Aorta (tissue), 5 donors: Measurements from ENCODE around the gene PLEKHD1. TPM values are rescaled to one million over a fixed set of nuclear protein-coding genes. Genes with fewer than 3 reads are reported as not detected.

ENCODE experiments used
- ATAC-seq: fragments of 200-7000 bp; cut with Tn5 transposase; one replicate; pipeline ENCODE4 v1.9.1; 2022; ENCODE audit warnings: moderate library complexity; ENCODE audit not compliant: low FRiP score
- DNase-seq, 2 donors: peaks; one replicate each; pipeline ENCODE4 v3.0.0-alpha.2; 2020
- H3K27ac ChIP-seq, 2 donors: one replicate each; pipeline ENCODE4 v1.5.1; 2013; ENCODE audit warnings: low read length in 2 of 2, mild to moderate bottlenecking in 2 of 2, moderate library complexity in 2 of 2, control low read depth in 1 of 2, inconsistent platforms in 1 of 2, low read depth in 1 of 2
- H3K27me3 ChIP-seq, 2 donors: one replicate each; pipeline ENCODE4 v1.6.1; 2013; ENCODE audit warnings: control low read depth in 1 of 2, low read length in 1 of 2, mild to moderate bottlenecking in 1 of 2, moderate library complexity in 1 of 2; ENCODE audit not compliant: insufficient read depth in 2 of 2, control insufficient read depth in 1 of 2
- H3K36me3 ChIP-seq, 2 donors: one replicate each; pipeline ENCODE4 v1.6.1; 2013; ENCODE audit warnings: control low read depth in 1 of 2, low read length in 1 of 2, mild to moderate bottlenecking in 1 of 2; ENCODE audit not compliant: insufficient read depth in 2 of 2, control insufficient read depth in 1 of 2
- H3K4me1 ChIP-seq, 2 donors: one replicate each; pipeline ENCODE4 v1.6.1; 2013; ENCODE audit warnings: low read length in 2 of 2, control low read depth in 1 of 2, mild to moderate bottlenecking in 1 of 2, moderate library complexity in 1 of 2; ENCODE audit not compliant: insufficient read depth in 2 of 2, control insufficient read depth in 1 of 2
- H3K4me3 ChIP-seq, 2 donors: one replicate each; pipeline ENCODE4 v1.5.1; 2013; ENCODE audit warnings: low read length in 2 of 2, control low read depth in 1 of 2, mild to moderate bottlenecking in 1 of 2
- H3K9me3 ChIP-seq: one replicate; pipeline ENCODE4 v1.6.1; 2013; ENCODE audit warnings: mild to moderate bottlenecking, low read length; ENCODE audit not compliant: control insufficient read depth
- WGBS, 2 donors: extraction: QIAGEN DNeasy Blood & Tissue Kit; methylation state at CpG; one replicate each; pipeline ENCODE4 v1.1.7; 2013; 5-methylcytosine and 5-hydroxymethylcytosine counted together
- intact Hi-C, 2 donors: fragments of 100-400 bp; cut with DNase I; formaldehyde crosslinking; loops; one replicate each; pipeline versions ENCODE4 v1.14.2 to v1.15.0; 2022
- polyA plus RNA-seq, 2 donors: library from polyadenylated mRNA; stranded (reverse); fragments of 200-250 nt; gene quantifications; one replicate each; pipeline ENCODE4 v1.2.3, GENCODE V29; 2013
- total RNA-seq, 2 donors: library from RNA; stranded (reverse); fragmentation: NEBNext Ultra II Directional; extraction: Animal tissue kit (Norgen Biotek cat#: 25700); gene quantifications; one replicate each; pipeline ENCODE4 v1.2.1, GENCODE V29; 2021
- donor health status: healthy with polysubstance abuse.
- donor health status: Bipolar disorder and iron deficiency.
- donor health status: DM: no; HTN: no; CAD: no.
- donor health status: DM: no; HTN: no; CAD: no.
- donor health status: DM: yes; HTN: yes; CAD: no.

PLEKHD1 gene
- total and polyA plus RNA-seq, 4 donors: 0.13 to 0.30 (median 0.24) TPM

DNA sequence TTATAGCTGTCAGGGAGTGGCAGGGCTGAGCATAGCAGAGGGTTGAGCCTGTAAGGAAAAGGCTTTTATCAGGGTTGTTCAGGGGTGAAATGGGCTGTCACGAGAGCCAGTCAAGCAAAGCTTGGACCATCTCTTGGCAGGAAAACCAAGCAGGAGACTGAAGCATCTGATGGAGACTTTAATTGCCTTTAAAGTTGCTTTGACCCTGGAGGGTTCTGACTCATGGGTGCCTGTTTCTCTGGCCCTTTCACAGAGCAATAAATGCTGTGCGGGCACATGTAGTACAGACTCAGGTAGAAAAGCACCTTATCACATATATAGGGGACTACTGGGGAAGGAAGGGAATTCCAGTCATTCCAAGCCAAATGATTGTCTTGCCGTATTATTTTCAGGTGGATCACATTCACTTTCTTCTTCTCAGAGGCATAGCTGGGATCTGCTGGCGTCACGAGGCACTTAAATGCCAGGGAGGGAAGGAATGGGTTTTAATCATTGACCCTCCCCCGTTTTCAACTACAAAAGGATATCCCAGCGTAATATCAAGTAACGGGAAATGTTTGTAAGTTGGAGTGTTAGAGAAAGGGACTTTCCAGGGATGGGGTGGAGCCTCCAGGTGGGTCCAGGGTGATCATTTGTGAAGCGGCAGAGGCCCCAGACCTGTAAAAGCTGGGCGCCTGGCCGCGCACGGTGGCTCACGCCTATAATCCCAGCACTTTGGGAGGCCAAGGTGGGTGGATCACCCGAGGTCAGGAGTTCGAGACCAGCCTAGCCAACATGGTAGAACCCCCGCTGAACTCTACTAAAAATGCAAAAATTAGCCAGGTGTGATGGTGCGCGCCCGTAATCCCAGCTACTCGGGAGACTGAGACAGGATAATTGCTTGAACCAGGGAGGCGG, 34.9 kb downstream of the PLEKHD1 start:
- no peak overlapping the region for H3K4me3 ChIP-seq
- intact Hi-C loops: no loop called here
- H3K9me3 ChIP-seq: peaks cover 3% of the 10 kb centered on the region
- H3K27me3 ChIP-seq: no peaks in the 10 kb centered on the region
- DNase-seq (no peak), ATAC-seq (no peak)
- 87 to 88% methylated on average over 22 of the region's 22 CpGs for WGBS, 2 donors
- H3K36me3 ChIP-seq: no peaks in the 10 kb centered on the region
- no peak overlapping the region for H3K27ac ChIP-seq
- H3K4me1 ChIP-seq: no peaks in the 10 kb centered on the region

DNA sequence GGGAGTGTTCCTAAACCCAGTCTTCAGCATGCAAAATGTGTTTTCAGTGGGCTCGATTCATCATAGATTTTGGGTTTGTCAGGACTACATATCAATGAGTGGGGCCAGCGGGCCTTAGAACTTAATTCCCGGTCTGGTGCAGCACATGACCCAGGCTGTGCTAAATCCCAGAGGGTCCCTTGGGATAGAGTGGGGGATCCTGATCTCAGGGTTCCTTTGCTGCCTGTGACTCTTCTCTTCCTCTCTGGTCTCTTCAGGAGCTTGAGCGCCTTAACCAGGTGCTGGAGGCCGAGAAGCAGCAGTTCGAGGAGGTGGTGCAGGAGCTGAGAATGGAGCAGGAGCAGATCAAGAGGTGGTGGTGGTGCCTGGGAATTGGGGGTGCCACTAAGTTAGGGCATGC, 37.5 kb downstream of the PLEKHD1 start:
- no peaks in the 10 kb centered on the region for H3K27me3 ChIP-seq
- H3K9me3 ChIP-seq: no peaks in the 10 kb centered on the region
- DNase-seq (no peak), ATAC-seq (no peak)
- H3K36me3 ChIP-seq: no peaks in the 10 kb centered on the region
- intact Hi-C loops: no loop called here
- no peak overlapping the region for H3K27ac ChIP-seq
- 96% methylated on average over 6 of the region's 6 CpGs for WGBS, 2 donors
- no peak overlapping the region for H3K4me3 ChIP-seq
- H3K4me1 ChIP-seq: no peaks in the 10 kb centered on the region

DNA sequence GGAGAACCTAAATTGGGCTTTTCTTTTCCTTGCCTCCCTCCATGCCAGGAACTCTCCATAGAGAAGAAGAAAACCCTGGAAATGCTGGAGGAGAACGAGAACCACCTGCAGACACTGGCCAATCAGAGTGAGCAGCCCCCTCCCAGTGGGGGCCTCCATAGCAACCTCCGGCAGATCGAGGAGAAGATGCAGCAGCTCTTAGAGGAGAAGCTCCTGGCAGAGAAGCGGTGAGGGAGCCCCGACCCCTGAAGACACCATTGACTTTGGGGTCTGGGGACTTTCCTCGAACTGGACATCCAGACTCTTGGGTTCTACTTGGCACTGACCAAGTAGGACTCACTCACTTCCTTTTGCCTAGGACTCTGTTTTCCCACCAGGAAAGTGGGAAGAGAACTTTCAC, 41.4 kb downstream of the PLEKHD1 start:
- WGBS, 2 donors: 79 to 83% methylated on average over 6 of the region's 6 CpGs
- no peaks in the 10 kb centered on the region for H3K27me3 ChIP-seq
- ATAC-seq (no peak), DNase-seq (no peak)
- intact Hi-C loops: no loop called here
- H3K4me3 ChIP-seq: no peak overlapping the region
- no peaks in the 10 kb centered on the region for H3K9me3 ChIP-seq
- no peak overlapping the region for H3K27ac ChIP-seq
- no peaks in the 10 kb centered on the region for H3K36me3 ChIP-seq
- H3K4me1 ChIP-seq: no peaks in the 10 kb centered on the region

DNA sequence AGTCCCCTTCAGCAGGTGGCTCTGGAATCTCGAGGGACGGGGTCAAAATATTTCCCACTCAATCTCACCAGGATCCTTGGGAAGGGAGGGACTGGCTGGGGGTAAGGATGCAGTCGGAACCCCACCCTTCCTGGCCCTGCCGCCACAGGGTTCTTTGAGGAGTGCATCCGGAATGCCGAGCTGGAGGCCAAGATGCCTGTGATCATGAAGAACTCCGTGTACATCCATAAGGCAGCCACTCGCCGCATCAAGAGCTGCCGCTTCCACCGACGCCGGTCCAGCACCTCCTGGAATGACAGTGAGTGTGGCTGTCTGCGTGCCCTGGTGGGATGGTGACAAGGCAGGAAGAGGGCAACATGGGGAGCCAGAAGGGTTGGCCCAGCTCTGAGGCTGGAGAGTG, 43.1 kb downstream of the PLEKHD1 start:
- DNase-seq: no peak
- Histone ChIP-seq H3K4me1 (no peaks in the 10 kb centered on the region), H3K4me3 (no peak overlapping the region), H3K36me3 (no peaks in the 10 kb centered on the region), H3K27ac (no peak overlapping the region), H3K27me3 (no peaks in the 10 kb centered on the region), H3K9me3 (no peaks in the 10 kb centered on the region)
- 93 to 94% methylated on average over 14 of the region's 14 CpGs for WGBS, 2 donors
- no peak for ATAC-seq
- intact Hi-C loops: no loop called here

DNA sequence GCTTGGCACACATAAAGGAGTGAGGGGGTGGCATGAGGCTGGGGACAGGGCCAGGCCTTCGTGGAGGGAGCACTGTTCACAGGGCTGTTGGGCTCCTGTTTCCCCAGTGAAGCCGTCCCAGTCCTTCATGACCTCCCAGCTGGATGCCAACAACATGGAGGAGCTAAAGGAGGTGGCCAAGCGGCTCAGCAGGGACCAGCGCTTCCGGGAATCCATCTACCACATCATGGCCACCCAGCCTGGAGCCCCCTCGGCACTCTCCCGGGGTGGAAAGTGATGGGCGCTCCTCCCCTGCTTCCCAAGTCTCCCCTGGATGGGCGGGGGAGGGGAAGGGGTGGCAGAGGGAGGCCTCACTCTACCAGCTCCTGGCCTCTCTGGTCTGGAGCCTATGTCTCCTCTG, 43.6 kb downstream of the PLEKHD1 start:
- H3K36me3 ChIP-seq: no peaks in the 10 kb centered on the region
- no peak overlapping the region for H3K27ac ChIP-seq
- DNase-seq: no peak
- WGBS, 2 donors: 84 to 88% methylated on average over 9 of the region's 9 CpGs
- no peak for ATAC-seq
- H3K9me3 ChIP-seq: no peaks in the 10 kb centered on the region
- intact Hi-C loops: no loop called here
- no peak overlapping the region for H3K4me3 ChIP-seq
- no peaks in the 10 kb centered on the region for H3K4me1 ChIP-seq
- no peaks in the 10 kb centered on the region for H3K27me3 ChIP-seq

DNA sequence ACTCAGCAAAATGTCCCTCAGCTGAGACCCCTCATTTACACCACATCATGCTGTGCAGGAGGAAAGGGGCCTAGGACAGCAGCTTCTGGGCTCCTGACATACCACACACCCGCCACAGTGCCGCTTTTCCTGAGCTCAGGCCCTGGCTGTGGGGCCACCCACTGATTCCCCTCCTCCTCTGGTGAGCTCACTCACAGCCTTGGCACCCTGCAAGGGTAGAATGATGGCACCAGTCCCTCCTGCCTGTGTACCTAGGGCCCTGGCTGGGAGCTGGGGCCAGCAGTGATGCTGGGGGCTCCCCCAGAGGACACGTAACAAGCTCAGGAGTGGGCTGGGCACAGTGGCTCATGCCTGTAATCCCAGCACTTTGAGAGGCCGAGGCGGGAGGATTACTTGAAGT, 44.4 kb downstream of the PLEKHD1 start:
- H3K27ac ChIP-seq: no peak overlapping the region
- H3K36me3 ChIP-seq: no peaks in the 10 kb centered on the region
- DNase-seq (no peak), ATAC-seq (no peak)
- H3K27me3 ChIP-seq: no peaks in the 10 kb centered on the region
- H3K4me3 ChIP-seq: no peak overlapping the region
- H3K4me1 ChIP-seq: no peaks in the 10 kb centered on the region
- H3K9me3 ChIP-seq: no peaks in the 10 kb centered on the region
- intact Hi-C loops: no loop called here
- 92 to 94% methylated on average over 5 of the region's 5 CpGs for WGBS, 2 donors

DNA sequence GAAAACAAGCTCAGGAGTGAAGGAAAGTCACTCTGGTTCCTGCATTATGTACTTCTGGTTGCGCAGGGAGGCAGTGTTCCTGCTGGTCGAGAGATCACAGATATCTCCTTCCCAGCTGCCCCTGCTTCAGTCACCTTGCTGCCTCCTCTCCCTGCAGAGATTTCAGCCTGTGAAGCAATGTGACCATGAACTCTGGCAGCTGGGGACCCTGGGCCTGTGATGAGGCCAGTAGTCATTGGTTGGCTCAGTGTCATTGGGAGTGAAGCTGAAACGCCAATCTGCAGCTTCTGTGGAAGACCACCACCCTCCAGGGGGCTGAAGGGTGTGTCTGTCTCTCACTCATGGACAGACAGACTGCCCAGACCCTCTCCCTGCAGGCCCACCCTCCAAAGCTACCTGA, 45.0 kb downstream of the PLEKHD1 start:
- no peak overlapping the region for H3K4me3 ChIP-seq
- ATAC-seq (no peak), DNase-seq (no peak)
- H3K27me3 ChIP-seq: no peaks in the 10 kb centered on the region
- H3K4me1 ChIP-seq: no peaks in the 10 kb centered on the region
- no peaks in the 10 kb centered on the region for H3K36me3 ChIP-seq
- H3K9me3 ChIP-seq: no peaks in the 10 kb centered on the region
- WGBS, 2 donors: 87 to 91% methylated on average over 3 of the region's 3 CpGs
- no peak overlapping the region for H3K27ac ChIP-seq
- intact Hi-C loops: no loop called here

DNA sequence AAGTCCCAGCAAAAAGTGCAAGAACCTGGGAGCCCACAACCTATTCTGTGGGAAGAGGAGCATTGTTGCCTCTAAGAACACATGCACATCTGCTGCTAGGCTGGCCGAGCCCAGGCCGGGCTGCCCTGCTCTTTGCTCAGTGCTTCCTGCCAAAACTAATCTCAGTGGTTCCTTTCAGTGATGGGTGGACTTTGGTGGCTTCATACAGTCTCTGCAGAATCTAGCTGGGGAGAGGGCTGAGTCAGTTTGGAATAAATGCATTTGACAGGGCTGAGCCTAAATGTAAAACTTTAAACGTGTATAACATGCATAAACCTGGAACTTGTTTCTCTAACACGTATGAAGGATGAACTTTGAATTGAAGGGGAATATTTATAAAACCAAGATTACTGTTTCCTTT, 45.6 kb downstream of the PLEKHD1 start:
- H3K4me3 ChIP-seq: no peak overlapping the region
- H3K27ac ChIP-seq: no peak overlapping the region
- ATAC-seq (no peak), DNase-seq (no peak)
- no peaks in the 10 kb centered on the region for H3K27me3 ChIP-seq
- no peaks in the 10 kb centered on the region for H3K4me1 ChIP-seq
- no peaks in the 10 kb centered on the region for H3K9me3 ChIP-seq
- intact Hi-C loops: no loop called here
- WGBS, 2 donors: 21 to 33% methylated on average over 4 of the region's 4 CpGs
- no peaks in the 10 kb centered on the region for H3K36me3 ChIP-seq

DNA sequence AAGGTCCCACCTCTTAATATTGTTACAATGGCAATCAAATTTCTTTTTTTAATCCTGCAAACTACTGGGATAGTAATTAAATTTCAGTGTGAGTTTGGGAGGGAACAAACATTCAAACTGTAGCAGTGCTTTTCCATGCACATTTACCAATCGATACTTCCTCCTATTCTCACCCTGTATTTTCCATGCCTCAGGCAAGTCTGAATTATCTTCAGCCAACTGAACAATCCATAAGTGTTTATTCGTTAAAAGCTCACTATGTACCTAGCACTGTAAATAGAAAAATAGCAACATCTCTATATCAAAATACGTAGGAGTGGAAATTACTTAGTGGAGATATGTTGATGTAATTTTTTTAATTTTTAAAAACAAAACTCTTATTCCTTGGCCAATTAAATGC, 46.6 kb downstream of the PLEKHD1 start:
- no peaks in the 10 kb centered on the region for H3K27me3 ChIP-seq
- DNase-seq (no peak), ATAC-seq (no peak)
- no peak overlapping the region for H3K4me3 ChIP-seq
- WGBS, 2 donors: 79 to 87% methylated on average over 3 of the region's 3 CpGs
- H3K36me3 ChIP-seq: no peaks in the 10 kb centered on the region
- H3K4me1 ChIP-seq: no peaks in the 10 kb centered on the region
- intact Hi-C loops: no loop called here
- no peaks in the 10 kb centered on the region for H3K9me3 ChIP-seq
- H3K27ac ChIP-seq: no peak overlapping the region
